ENCODE data around the gene VGLL4.

The VGLL4 gene

DNA sequence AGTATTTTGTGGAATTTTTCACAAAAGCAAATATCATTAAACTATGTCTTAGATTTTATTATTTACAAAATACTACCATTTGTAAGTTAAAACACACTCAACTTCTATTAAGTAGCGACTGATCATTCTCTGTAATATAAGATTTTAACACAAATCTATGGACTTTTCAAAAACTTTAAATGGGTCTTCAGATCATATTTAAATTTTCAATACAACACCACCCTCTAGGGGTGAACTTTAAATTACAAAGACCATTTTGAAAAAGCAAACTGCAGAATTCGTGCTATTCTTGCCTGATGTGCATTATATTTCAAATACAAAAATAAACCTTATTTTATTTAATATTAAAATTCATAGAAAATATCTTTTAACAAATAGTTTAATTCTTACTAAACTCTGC, 8.2 kb upstream of the VGLL4 start:
- TF ChIP-seq EZH2phosphoT487 (conservative IDR thresholded peaks at IDR 0.05; ENCODE audit: low read length): no peak
- TF ChIP-seq, protein P1, sequence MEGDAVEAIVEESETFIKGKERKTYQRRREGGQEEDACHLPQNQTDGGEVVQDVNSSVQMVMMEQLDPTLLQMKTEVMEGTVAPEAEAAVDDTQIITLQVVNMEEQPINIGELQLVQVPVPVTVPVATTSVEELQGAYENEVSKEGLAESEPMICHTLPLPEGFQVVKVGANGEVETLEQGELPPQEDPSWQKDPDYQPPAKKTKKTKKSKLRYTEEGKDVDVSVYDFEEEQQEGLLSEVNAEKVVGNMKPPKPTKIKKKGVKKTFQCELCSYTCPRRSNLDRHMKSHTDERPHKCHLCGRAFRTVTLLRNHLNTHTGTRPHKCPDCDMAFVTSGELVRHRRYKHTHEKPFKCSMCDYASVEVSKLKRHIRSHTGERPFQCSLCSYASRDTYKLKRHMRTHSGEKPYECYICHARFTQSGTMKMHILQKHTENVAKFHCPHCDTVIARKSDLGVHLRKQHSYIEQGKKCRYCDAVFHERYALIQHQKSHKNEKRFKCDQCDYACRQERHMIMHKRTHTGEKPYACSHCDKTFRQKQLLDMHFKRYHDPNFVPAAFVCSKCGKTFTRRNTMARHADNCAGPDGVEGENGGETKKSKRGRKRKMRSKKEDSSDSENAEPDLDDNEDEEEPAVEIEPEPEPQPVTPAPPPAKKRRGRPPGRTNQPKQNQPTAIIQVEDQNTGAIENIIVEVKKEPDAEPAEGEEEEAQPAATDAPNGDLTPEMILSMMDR (IDR thresholded peaks at IDR 0.05; ENCODE audit: insufficient read depth, low read length, poor library complexity, severe bottlenecking): no peak
- H3K9me3 ChIP-seq (ENCODE audit: insufficient read depth, low read length): no peaks in the 10 kb centered on the region
- H3K9me2 ChIP-seq (replicated peaks; ENCODE audit: insufficient read depth, low read length): no peaks in the 10 kb centered on the region
- H3K4me3 ChIP-seq (ENCODE audit: insufficient read depth, low read length, poor library complexity, severe bottlenecking): no peak overlapping the region
- H3K36me3 ChIP-seq (ENCODE audit: low read length): no peaks in the 10 kb centered on the region
- H2AFZ ChIP-seq (ENCODE audit: low read depth, low read length, severe bottlenecking): no peak overlapping the region
- H3K9ac ChIP-seq (ENCODE audit: low read length): no peak overlapping the region
- H3K27ac ChIP-seq (ENCODE audit: low read depth, low read length): no peak overlapping the region
- peaks cover 5% of the 10 kb centered on the region; the same call in 1 of the 2 replicates for H4K20me1 ChIP-seq (ENCODE audit: low read depth, low read length)
- no peaks in the 10 kb centered on the region for H3K27me3 ChIP-seq (ENCODE audit: low read length)
- H3F3A ChIP-seq (ENCODE audit: insufficient read depth): no peaks in the 10 kb centered on the region
- no peaks in the 10 kb centered on the region; the same call in 1 of the 2 replicates for H3K79me2 ChIP-seq (ENCODE audit: insufficient read depth, low read length)
- H3K4me2 ChIP-seq (ENCODE audit: low read depth, low read length, poor library complexity, severe bottlenecking): no peak overlapping the region

GRCh38 chr3:11651477-11651876, 7.8 kb upstream of the VGLL4 start:
- H3K9me2 ChIP-seq (replicated peaks; ENCODE audit: insufficient read depth, low read length): no peaks in the 10 kb centered on the region
- H3K9ac ChIP-seq (ENCODE audit: low read length): no peak overlapping the region
- H3K4me2 ChIP-seq (ENCODE audit: low read depth, low read length, poor library complexity, severe bottlenecking): no peak overlapping the region
- TF ChIP-seq EZH2phosphoT487 (conservative IDR thresholded peaks at IDR 0.05; ENCODE audit: low read length): no peak
- TF ChIP-seq, protein P1 (IDR thresholded peaks at IDR 0.05; ENCODE audit: insufficient read depth, low read length, poor library complexity, severe bottlenecking): no peak
- H3K27ac ChIP-seq (ENCODE audit: low read depth, low read length): no peak overlapping the region
- no peaks in the 10 kb centered on the region for H3K36me3 ChIP-seq (ENCODE audit: low read length)
- no peaks in the 10 kb centered on the region for H3F3A ChIP-seq (ENCODE audit: insufficient read depth)
- H3K4me3 ChIP-seq (ENCODE audit: insufficient read depth, low read length, poor library complexity, severe bottlenecking): no peak overlapping the region
- no peaks in the 10 kb centered on the region for H3K9me3 ChIP-seq (ENCODE audit: insufficient read depth, low read length)
- H3K27me3 ChIP-seq (ENCODE audit: low read length): no peaks in the 10 kb centered on the region
- no peaks in the 10 kb centered on the region; the same call in 1 of the 2 replicates for H3K79me2 ChIP-seq (ENCODE audit: insufficient read depth, low read length)
- peaks cover 5% of the 10 kb centered on the region; the same call in 1 of the 2 replicates for H4K20me1 ChIP-seq (ENCODE audit: low read depth, low read length)
- no peak overlapping the region for H2AFZ ChIP-seq (ENCODE audit: low read depth, low read length, severe bottlenecking)

DNA sequence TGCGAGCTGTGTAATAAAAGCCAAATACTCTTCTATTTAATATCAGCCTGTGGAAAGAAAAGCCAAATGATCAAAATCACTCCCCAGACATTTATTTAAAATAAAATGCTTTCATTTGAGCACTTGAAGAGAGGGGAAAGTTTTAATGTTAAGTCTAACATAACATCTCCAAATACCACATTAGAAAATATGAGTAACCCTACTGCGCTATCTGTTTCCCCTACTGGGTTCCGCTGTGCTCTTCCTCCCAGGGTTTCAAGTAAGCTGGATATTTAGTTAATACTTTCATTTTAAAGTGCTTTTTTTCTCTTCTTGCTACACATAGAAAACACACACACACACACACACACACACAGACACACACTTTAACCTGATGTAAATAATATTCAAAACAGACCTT, 6.7 kb upstream of the VGLL4 start:
- peaks cover 5% of the 10 kb centered on the region; the same call in 1 of the 2 replicates for H4K20me1 ChIP-seq (ENCODE audit: low read depth, low read length)
- H3K4me2 ChIP-seq (ENCODE audit: low read depth, low read length, poor library complexity, severe bottlenecking): no peak overlapping the region
- H3K9me3 ChIP-seq (ENCODE audit: insufficient read depth, low read length): no peaks in the 10 kb centered on the region
- H3K27ac ChIP-seq (ENCODE audit: low read depth, low read length): no peak overlapping the region
- TF ChIP-seq, protein P1 (IDR thresholded peaks at IDR 0.05; ENCODE audit: insufficient read depth, low read length, poor library complexity, severe bottlenecking): no peak
- TF ChIP-seq EZH2phosphoT487 (conservative IDR thresholded peaks at IDR 0.05; ENCODE audit: low read length): no peak
- no peaks in the 10 kb centered on the region for H3F3A ChIP-seq (ENCODE audit: insufficient read depth)
- no peaks in the 10 kb centered on the region for H3K9me2 ChIP-seq (replicated peaks; ENCODE audit: insufficient read depth, low read length)
- no peak overlapping the region for H2AFZ ChIP-seq (ENCODE audit: low read depth, low read length, severe bottlenecking)
- no peaks in the 10 kb centered on the region for H3K36me3 ChIP-seq (ENCODE audit: low read length)
- H3K4me3 ChIP-seq (ENCODE audit: insufficient read depth, low read length, poor library complexity, severe bottlenecking): no peak overlapping the region
- H3K9ac ChIP-seq (ENCODE audit: low read length): no peak overlapping the region
- no peaks in the 10 kb centered on the region for H3K79me2 ChIP-seq (ENCODE audit: insufficient read depth, low read length)
- no peaks in the 10 kb centered on the region for H3K27me3 ChIP-seq (ENCODE audit: low read length)
